ENCODE data around the gene EGR2. TPM values are rescaled to one million over a fixed set of nuclear protein-coding genes. Genes with fewer than 3 reads are reported as not detected.
A peak's percentile ranks its signal among the peaks of the same experiment; 100 is the strongest.

EGR2 gene
- total RNA-seq, 1 experiment from 2014 or later = 0.82 TPM

- DNase-seq (ENCODE audit: low read depth, low spot score) (no peak), ATAC-seq (no peak)
- ChIA-PET POLR2A (no interaction called here), CTCF (no interaction called here)
- in situ Hi-C loops (cut with HindIII; ENCODE audit: low pct_unique_long_range_greater_than_20kb, low sequenced_read_pairs) = no loop called here
- Histone ChIP-seq H3K4me1 (ENCODE audit: control insufficient read depth, insufficient read depth, low read length) (no peaks in the 10 kb centered on the region), H3K9me3 (ENCODE audit: control insufficient read depth, insufficient read depth, low read depth, low read length) (no peaks in the 10 kb centered on the region), H3K27me3 (ENCODE audit: control insufficient read depth, insufficient read depth, low read length) (peaks cover 33% of the 10 kb centered on the region), H3K36me3 (ENCODE audit: control insufficient read depth, insufficient read depth, low read length) (no peaks in the 10 kb centered on the region), H3K4me3 (ENCODE audit: low read depth in 2 of 2, low read length in 2 of 2) (no peak overlapping the region), H3K27ac (ENCODE audit: low read length) (no peak overlapping the region)
- BruUV-seq (replicated peaks) = no TSS peak
- TF ChIP-seq, protein P1, sequence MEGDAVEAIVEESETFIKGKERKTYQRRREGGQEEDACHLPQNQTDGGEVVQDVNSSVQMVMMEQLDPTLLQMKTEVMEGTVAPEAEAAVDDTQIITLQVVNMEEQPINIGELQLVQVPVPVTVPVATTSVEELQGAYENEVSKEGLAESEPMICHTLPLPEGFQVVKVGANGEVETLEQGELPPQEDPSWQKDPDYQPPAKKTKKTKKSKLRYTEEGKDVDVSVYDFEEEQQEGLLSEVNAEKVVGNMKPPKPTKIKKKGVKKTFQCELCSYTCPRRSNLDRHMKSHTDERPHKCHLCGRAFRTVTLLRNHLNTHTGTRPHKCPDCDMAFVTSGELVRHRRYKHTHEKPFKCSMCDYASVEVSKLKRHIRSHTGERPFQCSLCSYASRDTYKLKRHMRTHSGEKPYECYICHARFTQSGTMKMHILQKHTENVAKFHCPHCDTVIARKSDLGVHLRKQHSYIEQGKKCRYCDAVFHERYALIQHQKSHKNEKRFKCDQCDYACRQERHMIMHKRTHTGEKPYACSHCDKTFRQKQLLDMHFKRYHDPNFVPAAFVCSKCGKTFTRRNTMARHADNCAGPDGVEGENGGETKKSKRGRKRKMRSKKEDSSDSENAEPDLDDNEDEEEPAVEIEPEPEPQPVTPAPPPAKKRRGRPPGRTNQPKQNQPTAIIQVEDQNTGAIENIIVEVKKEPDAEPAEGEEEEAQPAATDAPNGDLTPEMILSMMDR (IDR thresholded peaks at IDR 0.05) = no peak
- no peak for TF ChIP-seq SIN3A (IDR thresholded peaks at IDR 0.05; ENCODE audit: borderline replicate concordance, insufficient read depth, low read depth, low read length)
- TF ChIP-seq POLR2AphosphoS5 (IDR thresholded peaks at IDR 0.05; ENCODE audit: low read depth, low read length) = no peak
- TF ChIP-seq REST (IDR thresholded peaks at IDR 0.05; ENCODE audit: insufficient read depth in 1 of 2, low read depth in 2 of 2, low read length in 1 of 2) = no peak
- TF ChIP-seq TCF7L2 (IDR thresholded peaks at IDR 0.05; ENCODE audit: low read depth, low read length) = no peak
- intact Hi-C loops (cut with micrococcal nuclease; ENCODE audit: unreplicated experiment) = no loop called here
Observed at GRCh38 chr10:62852961-62853702, 37.0 kb upstream of the EGR2 start.

- no peak for ATAC-seq
- ChIA-PET CTCF (no interaction called here), POLR2A (no interaction called here)
- Histone ChIP-seq H3K27me3 (ENCODE audit: control insufficient read depth, insufficient read depth, low read length) (peaks cover 20% of the 10 kb centered on the region), H3K9me3 (ENCODE audit: control insufficient read depth, insufficient read depth, low read depth, low read length) (no peaks in the 10 kb centered on the region; the same call in 1 of the 2 replicates), H3K27ac (ENCODE audit: low read length) (no peak overlapping the region), H3K36me3 (ENCODE audit: control insufficient read depth, insufficient read depth, low read length) (no peaks in the 10 kb centered on the region), H3K4me1 (ENCODE audit: control insufficient read depth, insufficient read depth, low read length) (no peaks in the 10 kb centered on the region), H3K4me3 (ENCODE audit: low read depth in 2 of 2, low read length in 2 of 2) (no peak overlapping the region)
- no peak for DNase-seq (ENCODE audit: low read depth, low spot score)
- in situ Hi-C loops (cut with HindIII; ENCODE audit: low pct_unique_long_range_greater_than_20kb, low sequenced_read_pairs) (no loop called here), intact Hi-C loops (cut with micrococcal nuclease; ENCODE audit: unreplicated experiment) (no loop called here)
- TF ChIP-seq, protein P1 (IDR thresholded peaks at IDR 0.05) = peak; percentile 40
- TF ChIP-seq TCF7L2 (IDR thresholded peaks at IDR 0.05; ENCODE audit: low read depth, low read length) = no peak
- BruUV-seq (replicated peaks) = no TSS peak
Observed at GRCh38 chr10:62851442-62851841, 35.3 kb upstream of the EGR2 start.

Measured in Panc1 (cell line).